NCI-H2107 treated with DMSO at 0.1 percent for 48 hours (cell line): Measurements from ENCODE around the gene TIMM17A.
"Not testable (repeated sequence)": the region's sequence is repeated elsewhere in the genome, so short reads cannot be mapped to it uniquely, and the experiment has no call there.

Experiments used
- DNase-seq: peaks from one replicate; lab custom pipeline; 2025; ENCODE audit not compliant: unreplicated experiment; lab: John Stamatoyannopoulos, UW

Gene TIMM17A

DNA sequence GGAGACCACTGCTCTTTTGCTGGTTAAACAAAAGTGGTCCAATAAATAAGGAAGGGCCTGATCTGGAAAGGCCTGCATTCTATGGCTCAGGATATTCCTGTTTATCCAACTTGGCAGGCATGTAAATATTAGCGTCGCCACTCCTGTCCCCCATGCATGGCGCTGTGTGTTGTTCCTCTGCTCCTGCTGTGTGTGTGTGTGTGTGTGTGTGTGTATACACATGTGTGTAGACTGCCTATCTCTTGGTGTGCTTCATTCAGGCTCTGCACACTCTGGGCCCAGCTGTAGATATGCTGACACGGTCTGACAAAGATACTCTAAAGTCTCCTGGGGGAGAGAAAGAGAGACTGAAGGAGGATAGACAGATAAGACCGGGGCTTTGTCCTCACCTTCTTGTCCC lies 15.7 kb upstream of the TIMM17A start:
- DNase-seq: no peak

DNA sequence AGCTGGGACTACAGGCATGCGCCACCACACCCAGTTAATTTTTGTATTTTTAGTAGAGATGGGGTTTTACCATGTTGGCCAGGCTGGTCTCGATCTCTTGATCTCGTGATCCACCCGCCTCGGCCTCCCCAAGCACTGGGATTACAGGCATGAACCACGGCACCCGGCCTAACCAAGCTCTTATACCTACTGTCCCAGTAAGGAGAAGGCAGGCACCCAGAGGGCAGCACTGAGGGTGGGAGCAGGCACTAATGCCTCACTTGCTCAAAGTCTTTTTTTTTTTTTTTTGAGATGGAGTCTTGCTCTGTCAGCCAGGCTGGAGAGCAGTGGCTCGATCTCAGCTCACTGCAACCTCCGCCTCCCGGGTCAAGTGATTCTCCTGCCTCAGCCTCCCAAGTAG lies 15.0 kb upstream of the TIMM17A start:
- DNase-seq: not testable (repeated sequence)

DNA sequence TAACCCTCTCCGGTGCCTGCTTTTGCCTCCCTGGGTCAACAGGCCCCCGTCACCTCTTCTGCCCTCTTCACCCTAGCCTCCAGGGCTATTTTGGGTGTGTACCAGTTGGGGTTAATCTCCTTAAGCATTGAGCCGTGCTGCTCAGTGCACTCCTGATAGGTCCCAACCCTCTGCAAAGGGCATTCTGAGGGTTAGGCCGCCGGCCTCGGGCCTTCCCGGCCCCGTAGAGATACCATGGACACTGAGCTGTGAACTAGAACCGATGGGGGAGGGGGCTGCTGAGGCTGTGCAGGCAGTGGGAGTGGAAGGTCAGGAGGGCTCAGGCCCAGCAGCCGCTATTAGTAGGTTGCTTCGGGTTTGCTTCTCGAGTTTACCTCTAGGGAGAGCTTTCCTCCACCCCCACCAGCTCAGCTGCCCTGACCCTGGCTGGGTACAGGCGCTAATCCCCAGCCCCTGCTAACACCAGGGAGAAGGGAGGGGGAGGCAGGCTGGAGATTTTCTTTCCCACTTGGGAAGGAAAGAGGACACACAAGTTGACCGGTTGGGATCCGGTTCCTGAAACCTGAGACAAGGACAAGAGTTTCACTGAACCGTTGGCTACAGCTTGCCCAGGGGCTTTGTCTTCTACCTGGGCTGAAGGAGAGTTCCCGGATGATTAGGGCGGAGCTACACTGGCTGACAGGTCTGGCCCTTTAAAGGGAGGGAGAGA lies 13.7 kb upstream of the TIMM17A start:
- DNase-seq: peak; percentile 87

DNA sequence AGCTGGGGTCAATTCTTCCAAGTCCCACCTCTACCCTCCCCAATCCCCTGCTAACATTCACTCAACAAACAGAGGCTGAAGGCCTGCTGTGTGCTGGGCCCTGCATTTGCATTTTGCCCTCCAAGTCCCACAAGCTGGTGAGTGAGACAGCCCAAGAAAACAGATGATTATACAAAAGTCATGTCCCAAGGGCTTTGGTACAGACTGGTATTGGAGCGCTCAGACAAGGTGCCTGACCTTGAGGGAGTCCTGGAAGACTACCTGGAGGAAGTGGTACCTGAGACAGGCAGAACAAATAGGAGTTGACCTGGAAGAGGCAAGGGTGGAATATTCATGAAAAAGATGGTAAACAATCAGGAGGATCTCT lies 13.2 kb upstream of the TIMM17A start:
- no peak for DNase-seq

DNA sequence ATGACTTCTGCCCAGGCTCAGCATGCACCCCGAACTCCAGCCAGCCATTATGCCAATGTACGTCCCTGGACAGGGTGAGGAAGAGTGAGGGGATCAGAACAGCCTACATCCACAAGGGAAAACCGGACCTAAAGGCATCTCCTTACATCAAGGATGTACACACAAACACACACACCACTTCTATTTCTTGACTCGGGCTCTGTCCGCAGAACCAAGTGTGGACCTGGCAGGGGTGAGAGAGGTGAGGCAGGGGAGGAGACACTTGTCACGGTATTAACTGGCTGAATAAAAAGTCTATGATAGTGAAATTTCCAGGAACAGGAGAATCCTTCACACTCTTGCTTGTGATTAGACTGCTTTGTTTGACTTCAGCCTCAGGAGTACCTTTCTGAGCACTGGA lies 11.3 kb upstream of the TIMM17A start:
- no peak for DNase-seq

DNA sequence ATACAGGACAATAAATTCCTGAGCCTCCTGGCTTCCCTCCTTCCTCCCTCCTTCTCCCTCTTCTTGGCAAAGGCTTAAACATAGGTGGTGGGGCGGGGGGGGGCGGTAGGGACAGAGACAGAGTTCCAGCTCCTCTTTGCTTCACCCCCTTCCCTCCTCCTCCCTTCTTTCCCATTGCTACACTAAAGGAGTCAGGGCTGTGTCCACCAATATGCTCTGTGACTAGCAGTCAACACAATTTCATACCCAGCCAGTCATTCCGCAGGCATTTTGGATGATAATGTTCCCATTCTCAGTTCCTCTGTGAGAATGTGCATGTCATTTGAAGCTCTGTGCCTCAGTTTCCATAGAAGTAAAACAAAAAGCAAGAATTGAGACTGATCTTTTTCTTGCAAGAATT lies 10.7 kb upstream of the TIMM17A start:
- DNase-seq: no peak

DNA sequence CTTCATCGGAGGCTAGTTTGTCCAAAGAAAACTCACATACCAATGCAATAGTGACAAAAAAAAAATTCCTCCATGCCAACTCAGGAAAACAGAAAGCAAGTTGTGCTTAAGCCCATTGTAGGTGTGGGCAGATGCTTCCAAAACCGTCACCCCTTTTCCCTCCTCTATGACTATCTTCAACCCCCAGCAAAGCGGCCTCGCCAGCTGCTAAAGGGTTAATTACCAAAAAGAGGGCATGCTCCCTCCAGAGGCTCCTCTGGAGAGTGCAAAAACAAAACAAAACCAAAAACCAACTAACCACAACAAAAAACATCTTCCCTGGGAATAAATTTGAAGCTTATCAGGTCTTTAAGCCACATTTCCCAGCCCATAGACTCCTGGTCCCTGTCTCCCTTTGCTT lies 10.1 kb upstream of the TIMM17A start:
- DNase-seq: no peak

DNA sequence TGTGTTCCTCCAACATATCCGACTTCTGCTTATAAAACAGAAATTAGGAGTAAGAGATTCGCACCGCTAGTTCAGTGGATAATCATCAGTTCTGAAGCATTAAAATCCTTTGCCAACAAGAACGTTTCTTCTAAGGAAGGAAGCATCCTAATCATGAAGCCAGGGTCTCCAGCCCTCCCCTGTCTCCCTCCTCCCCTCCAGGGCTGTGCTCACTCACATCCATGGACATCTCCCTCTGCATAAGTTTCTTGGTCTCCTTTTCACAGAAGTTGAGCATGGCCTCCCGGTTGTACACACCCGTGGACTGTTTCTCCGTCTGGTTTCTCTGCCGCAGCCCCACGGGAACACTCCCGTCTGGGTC lies 9.5 kb upstream of the TIMM17A start:
- DNase-seq: no peak

DNA sequence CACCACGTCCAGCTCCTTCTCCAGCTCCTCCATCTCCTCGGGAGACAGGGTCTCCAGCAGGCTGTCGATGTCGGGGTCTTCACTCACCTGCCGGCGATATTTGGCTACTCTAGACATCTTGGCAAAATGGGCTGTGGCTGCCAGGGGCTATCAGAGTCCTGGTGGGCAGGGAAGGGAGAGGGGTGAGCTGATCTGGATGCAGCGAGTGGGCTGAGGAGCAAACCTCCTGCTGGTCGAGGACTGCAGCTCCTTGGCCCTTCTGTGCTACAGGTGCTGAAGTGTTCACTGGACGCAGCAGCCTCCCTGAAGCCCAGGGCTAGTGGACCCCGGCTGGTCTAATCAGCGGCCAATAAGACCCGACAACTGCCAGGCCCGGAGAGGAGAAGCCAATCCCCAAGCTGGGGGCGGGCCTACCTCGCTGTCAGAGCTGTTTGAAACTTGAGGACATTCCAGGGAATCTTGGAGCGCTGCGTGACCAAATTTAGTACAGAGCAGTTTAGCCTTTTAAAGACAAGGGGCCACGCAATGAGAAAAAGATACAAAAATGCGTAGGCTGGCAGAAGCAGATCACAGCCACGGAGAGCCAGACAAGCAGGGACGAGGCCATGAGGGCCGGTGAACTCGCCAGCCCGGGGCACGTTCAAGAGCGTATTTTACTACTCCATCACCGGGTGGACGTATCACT lies 8.9 kb upstream of the TIMM17A start, which contains the start of gene LMOD1:
Gene LMOD1, minus strand, starts transcription at position 325 of the 685 bp plus-strand sequence. Its CDS starts 208 bp downstream, at position 117.
- peak; percentile 58 for DNase-seq

DNA sequence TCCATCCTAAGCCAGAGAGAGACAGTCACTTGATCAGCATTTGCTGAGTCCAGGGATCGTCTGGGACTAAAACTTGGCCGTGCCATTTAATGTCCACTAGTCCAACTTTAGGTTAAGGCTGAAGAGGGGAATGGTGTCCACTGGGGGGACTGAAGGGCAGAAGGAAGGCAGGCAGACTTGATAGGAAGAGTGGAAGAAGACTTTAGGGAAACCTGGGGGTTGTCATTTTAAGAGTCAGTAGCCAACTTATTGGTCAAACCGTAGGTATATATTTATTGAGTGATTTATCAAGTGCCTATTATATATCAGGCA lies 7.7 kb upstream of the TIMM17A start:
- DNase-seq: no peak

DNA sequence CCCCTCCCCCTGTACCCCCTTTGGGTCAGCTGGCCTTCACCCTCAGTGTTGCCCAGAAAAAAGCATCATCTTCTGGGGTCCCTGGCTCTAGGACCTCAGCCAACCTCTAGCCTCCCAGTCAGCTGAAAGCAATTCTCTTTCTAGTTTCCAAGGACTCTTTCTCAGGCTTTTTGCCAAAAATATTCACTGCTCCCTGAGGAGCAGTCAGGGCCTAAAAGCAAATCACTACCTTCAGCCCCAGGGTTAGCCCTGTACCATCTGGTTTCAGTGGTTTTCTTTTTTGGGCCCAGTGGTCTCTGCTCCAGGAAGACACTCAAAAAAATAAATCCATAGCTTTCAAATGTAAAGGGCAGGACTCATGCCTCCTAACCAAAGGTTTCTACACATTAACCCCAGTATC lies 5.8 kb upstream of the TIMM17A start:
- DNase-seq: no peak

DNA sequence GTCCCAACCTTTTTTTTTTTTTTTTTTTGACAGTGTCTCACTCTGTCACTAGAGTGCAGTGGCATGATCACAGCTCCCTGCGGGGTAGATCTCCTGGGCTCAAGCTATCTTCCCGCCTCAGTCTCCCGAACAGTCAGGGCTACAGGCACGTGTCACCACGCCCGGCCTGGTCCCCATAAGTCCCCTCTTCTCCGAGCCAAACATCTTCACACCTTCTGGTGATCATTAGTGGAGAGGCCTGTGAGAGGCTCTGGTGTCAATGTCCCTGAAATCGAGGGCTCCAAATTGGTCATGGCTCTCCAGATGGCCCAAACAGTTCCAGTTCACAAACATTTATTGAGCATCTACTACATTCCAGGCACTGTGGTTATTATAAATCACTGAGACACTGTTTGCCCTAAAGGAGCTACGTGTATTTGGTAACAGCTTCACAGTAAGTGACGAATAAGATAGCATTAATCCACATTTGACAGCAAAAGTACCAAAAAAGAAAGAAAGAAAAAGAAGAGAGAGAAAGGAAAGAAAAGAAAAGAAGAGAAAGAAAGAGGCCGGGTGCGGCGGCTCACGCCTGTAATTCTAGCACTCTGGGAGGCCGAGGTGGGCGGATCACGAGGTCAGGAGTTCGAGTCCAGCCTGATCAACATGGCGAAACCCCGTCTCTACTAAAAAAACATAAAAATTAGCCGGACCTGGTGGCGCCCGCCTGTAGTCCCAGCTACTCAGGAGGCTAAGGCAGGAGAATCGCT lies 867 bp upstream of the TIMM17A start:
- DNase-seq: no peak

DNA sequence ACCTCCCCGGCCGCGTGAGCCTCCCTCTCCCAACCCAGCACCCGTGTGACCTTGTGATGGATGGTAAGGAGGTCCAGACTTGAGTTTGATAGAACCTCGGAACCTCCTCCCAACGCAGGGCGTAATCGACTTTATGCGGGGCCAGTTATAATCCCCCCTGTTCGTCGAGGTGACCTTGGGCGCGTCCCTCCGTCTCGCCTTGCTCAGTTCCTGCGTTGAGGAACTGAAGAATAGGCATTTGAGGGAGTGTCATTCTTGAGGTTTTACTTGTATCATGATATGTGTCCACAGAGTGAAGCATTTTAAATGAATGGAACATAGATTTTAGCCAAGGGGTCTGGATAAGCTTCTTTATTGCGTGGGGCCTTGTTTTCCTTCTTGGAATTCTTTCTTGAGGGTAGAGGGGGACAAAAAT lies 433 bp downstream of the TIMM17A start:
- no peak for DNase-seq

DNA sequence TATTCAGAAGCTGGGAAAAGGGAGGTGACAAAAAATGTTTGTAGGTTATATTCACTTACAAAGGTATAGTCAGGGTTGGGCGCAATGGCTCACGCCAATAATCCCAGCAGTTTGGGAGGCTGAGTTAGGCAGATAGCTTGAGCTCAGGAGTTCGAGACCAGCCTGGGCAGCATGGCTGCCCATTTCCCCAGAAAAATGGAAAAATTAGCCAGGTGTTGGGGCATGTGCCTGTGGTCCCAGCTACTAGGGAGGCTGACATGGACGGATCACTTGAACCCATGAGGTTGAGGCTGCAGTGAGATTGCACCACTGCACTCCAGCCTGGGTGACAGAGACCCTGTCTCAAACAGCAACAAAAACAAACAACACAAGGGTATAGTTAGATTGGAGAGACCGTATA lies 3.0 kb downstream of the TIMM17A start:
- DNase-seq: no peak

DNA sequence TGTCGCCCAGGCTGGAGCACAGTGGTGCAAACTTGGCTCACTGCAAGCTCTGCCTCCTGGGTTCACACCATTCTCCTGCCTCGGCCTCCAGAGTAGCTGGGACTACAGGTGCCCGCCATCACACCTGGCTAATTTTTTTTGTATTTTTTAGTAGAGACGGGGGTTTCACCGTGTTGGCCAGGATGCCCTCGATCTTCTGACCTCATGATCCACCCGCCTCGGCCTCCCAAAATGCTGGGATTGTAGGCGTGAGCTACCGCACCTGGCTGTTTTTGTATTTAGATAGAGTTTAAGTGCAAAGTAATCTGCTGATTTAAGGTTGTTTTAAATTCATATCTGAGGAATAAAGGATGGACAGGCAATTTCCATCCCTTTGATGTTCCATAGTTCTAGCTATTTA lies 7.1 kb downstream of the TIMM17A start:
- DNase-seq: not testable (repeated sequence)

DNA sequence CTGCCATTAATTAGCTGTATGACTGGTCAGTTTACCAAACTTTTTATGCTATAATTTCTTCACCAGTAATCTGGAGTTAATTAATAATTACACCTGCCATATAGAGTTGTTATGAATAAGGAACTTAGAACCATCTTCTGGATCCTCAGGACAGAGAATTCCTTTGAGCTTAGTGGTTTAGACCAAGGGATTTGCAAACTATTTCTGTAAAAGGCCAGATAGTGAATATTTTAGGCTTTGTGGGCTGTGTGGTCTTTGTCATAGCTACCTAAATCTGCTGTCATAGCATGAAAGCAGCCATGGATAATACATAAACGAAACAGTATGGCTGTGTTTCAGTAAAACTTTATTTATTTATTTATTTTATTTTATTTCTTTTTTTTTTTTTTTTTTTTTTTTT lies 9.0 kb downstream of the TIMM17A start:
- DNase-seq: no peak

DNA sequence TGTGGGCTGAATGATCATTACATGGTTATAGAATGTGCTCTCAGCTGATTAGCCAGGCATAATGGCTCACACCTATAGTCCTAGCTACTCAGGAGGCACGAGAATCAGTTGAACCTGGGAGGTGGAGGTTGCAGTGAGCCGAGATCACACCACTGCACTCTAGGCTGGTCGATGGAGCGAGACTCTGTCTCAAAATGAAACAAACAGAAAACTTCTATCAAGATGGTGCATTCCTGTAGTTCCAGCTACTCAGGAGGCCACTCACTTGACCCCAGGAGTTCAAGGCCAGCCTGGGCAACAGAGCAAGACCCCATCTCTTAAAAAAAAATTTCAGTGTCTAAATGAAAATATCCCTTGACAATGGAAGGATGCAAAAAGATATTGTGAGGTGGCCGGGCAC lies 10.9 kb downstream of the TIMM17A start:
- DNase-seq: no peak

DNA sequence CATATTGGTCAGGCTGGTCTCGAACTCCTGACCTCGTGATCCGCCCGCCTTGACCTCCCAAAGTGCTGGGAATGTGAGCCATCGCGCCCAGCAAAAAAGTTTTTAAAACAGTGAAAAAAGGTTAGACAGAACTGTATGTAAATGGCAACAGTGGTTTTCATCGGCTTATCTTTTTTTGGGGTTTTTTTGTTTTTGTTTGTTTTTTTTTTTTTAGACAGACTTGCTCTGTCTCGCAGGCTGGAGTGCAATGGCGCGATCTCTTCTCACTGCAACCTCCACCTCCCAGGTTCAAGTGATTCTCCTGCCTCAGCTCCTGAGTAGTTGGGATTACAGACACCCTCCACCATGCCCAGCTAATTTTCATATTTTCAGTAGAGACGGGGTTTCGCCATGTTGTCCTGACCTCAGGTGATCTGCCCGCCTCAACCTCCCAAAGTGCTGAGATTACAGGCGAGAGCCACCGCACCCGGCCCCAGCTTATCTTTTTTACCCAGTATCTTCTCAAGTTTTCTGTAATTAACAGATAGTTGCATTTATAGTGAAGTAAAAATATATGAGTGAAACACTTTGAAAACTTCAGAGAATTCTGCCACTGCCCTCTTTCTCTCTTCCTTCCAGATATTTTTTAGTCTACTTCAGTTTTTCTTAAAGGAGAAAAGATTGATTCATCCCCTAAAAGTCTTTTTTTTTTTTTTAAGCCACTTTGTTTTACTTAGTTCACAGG lies 13.1 kb downstream of the TIMM17A start:
- DNase-seq: no peak

DNA sequence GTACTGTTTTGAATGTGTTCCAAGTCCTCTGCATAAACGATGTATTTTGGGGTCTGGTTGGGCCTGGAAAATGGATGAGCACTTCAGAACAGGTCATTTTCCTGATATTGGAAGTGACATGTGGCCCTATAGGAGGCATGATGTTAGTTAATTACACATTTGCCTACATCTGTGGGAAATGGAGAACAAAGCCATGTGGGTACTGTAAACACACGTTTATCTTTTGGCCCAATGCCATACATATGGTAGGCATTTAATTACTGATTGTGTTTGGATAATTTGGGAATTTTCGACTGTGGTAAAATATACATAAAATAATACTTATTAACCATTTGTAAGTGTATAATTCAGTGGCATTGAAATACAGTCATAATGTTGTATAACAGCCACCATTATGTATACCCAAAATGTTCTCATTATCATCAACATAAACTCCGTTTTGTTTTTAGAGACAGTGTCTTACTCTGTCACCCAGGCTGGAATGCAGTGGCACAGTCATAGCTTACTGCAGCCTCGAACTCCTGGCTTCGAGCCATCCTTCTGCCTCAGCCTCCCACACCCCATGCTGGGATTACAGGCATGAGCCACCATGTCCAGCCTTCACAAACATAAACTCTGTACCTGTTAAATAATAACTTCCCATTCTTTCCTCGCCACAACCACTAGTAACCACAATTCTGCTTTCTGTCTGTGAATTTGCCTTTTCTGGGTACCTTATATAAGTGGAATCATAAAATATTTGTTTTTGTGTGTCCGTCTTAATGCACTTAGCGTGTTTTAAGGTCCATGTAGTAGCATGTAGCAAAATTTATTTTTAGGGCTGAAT lies 15.2 kb downstream of the TIMM17A start:
- DNase-seq: no peak

DNA sequence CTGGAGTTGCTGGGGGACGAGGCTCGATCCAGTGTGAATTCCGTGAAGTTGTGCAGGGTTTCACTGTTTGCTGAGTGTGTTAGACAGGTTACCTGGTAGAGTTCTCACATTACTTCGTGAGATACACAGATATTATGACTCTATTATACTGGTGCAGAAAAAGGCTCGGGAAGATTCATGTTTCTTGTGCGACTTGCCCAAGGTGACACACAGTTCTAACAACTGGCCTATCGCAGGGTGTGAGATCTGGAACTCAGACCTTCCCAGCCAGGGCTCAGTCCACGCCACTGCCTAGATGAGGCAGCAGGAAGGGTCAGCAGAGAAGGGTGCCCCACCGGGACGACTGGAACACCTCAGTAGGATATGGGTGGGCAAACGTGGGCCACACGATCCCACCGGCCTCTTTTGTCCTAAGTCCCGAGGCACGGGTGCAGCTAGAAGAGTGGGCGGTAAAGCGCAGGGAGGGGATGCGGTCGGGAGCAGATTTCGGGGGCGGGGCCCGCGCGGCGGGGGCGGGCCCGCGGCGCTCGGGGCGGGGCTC lies 26.8 kb downstream of the TIMM17A start:
- DNase-seq: no peak
